GM12875 (cell line): ENCODE results near the gene EPHB4.
A peak's percentile ranks its signal among the peaks of the same experiment; 100 is the strongest.

ENCODE experiments used
- H3K4me3 ChIP-seq: one replicate; pipeline ENCODE4 v1.5.1; 2011; ENCODE audit warnings: low read depth, low read length, control low read depth
- TF ChIP-seq, protein P1 (sequence below): IDR thresholded peaks from 2 replicates; pipeline ENCODE4 v1.5.1; 2011; ENCODE audit warnings: low read depth, mild to moderate bottlenecking, control low read depth, inconsistent platforms, low read length, moderate library complexity, borderline replicate concordance; ENCODE audit not compliant: insufficient read depth

Gene EPHB4

DNA sequence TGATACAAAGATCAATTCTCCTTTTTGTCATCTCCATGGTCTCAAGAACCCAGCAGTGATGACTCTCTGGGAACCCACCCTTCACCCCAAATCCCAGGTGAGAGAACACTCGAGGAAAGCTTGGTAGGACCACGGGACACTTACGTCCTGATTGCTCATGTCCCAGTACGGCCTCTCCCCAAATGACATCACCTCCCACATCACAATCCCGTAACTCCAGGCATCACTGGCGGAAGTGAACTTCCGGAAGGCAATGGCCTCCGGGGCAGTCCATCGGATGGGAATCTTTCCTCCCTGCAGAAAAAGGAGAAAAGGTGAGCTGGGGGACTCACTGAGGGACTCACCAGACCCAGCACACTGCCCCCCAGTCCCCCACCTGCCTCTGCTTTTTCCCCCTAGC, 21.0 kb downstream of the EPHB4 start:
- TF ChIP-seq, protein P1, sequence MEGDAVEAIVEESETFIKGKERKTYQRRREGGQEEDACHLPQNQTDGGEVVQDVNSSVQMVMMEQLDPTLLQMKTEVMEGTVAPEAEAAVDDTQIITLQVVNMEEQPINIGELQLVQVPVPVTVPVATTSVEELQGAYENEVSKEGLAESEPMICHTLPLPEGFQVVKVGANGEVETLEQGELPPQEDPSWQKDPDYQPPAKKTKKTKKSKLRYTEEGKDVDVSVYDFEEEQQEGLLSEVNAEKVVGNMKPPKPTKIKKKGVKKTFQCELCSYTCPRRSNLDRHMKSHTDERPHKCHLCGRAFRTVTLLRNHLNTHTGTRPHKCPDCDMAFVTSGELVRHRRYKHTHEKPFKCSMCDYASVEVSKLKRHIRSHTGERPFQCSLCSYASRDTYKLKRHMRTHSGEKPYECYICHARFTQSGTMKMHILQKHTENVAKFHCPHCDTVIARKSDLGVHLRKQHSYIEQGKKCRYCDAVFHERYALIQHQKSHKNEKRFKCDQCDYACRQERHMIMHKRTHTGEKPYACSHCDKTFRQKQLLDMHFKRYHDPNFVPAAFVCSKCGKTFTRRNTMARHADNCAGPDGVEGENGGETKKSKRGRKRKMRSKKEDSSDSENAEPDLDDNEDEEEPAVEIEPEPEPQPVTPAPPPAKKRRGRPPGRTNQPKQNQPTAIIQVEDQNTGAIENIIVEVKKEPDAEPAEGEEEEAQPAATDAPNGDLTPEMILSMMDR = no peak

DNA sequence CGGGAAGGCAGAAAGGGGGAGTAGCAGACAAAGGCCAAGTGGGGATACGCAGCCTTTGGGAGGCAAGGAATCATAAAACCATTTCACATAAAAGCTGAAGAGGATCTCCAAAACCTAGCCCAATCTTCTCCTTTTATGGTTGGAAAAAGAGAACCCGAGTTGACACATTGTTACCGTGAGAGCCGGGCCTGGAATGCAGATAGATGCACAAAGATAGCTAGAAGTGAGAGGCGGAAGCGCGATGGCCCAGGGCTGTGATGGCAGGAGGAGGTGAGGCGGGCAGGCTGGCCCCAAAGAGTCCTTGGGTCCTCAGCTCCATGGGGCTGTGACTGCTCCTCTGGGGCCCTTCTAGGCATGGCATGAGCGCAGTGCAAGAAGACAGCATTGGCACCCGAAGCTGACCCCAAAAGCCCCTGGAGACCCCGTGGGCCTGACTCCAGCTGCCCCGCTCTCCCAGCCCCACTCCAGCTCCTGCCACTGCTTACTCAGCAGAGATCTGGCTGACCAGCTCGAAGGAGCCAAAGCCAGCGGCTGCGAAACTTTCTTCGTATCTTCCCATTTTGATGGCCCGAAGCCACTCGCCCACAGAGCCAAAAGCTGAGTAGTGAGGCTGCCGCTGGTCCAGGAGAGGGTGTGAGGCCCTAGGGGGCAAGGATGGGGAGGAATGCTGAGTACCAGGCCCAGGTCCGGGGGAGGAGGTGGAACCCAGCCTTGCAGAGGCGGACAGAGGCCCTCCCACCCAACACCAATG, 22.5 kb downstream of the EPHB4 start:
- TF ChIP-seq, protein P1 = no peak
- H3K4me3 ChIP-seq = no peak overlapping the region

More for the DNA sequence above, 21.0 kb downstream of the EPHB4 start:
- H3K4me3 ChIP-seq = no peak overlapping the region

DNA sequence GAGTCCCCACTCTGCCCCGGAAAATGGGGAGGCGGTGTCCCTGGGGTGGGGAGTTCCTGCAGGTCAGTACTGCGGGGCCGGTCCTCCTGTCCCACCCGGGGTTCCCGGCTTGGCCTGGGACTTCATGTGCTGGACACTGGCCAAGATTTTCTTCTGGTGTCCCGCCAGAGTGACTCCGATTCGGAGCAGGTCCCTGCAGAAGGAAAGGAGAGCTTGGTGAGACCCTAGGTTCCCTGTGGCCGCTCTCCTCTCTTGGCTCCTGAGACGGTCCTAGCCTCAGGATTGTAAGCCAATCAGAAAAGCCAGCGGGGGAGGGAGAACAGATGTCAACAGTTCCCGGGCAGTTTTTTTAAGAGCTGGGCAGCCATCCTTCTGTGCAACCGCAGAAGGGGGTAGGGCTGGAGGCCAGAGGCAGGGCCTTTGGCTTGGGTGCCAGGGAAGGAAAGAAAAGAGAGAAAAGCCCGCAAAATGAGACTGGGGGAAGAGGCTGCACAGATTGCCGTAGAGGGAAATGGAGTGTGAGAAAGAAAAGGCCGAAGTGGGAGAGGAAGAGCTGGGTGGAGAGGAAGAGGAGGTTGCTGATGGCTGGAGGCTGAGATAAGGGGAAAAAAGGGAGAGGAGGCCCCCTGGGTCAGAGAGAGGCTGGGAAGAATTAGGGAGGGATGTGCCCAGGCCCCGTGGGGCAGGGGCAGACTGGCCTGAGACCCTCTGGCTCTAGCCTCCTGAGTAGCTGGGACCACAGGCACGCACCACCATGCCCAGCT, 23.7 kb downstream of the EPHB4 start:
- peak overlapping the region; percentile 45 for H3K4me3 ChIP-seq
- TF ChIP-seq, protein P1 = no peak

DNA sequence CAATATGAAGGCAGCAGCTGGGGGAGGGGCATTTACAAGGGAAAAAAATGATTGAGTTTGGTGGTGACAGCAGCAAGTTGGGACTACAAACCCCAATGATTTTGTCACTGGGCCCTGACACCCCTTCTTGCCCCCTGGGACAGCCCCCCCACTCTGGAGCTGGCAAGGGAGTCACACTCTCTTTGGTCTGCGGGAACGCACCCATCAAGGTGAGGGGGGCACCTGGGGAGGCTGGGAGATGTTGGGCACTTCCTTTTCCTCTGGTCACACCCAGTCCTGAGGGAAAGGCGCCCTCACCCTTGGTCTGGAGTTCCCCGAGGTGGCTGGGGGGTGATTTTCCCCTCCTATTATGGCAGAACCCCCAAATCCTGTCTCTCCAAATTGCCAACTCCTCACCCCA, 24.4 kb downstream of the EPHB4 start:
- peak overlapping the region; percentile 45 for H3K4me3 ChIP-seq
- TF ChIP-seq, protein P1 = no peak

DNA sequence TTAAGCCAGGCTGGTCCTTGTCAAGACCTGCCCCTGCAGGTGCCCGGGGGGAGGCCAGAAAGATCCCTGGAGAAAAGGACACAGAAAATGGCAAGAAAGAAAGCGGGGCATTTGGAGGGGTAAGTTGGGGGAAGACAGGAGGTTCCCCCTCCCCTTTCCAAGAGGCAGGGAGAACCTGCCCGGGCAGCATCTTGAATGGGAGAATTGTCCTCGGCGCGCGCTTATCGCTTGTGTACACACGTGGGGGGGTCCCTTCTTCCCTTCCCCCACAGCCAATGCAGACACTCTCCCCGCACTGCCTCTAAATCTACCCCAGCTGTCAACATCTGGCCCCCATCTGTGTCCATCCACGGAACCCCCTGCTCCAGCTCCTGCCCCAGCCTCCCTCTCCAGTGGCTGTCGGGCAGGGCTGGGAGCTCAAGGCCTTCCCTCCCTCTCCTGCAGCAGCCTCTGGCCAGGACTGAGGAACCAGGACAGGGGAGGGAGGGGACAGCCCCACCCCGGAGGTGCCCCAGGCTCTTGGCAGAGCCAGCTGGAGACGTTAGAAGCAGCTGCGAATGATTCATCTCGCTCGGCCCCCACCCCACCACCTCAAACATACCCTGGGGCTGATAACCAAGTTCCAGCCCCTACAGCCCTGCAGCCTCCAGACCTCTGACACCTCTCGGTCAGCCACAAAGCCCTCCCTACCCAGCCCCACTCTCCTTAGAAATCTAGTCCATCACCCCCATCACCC, 25.3 kb downstream of the EPHB4 start:
- TF ChIP-seq, protein P1 = no peak
- no peak overlapping the region for H3K4me3 ChIP-seq

DNA sequence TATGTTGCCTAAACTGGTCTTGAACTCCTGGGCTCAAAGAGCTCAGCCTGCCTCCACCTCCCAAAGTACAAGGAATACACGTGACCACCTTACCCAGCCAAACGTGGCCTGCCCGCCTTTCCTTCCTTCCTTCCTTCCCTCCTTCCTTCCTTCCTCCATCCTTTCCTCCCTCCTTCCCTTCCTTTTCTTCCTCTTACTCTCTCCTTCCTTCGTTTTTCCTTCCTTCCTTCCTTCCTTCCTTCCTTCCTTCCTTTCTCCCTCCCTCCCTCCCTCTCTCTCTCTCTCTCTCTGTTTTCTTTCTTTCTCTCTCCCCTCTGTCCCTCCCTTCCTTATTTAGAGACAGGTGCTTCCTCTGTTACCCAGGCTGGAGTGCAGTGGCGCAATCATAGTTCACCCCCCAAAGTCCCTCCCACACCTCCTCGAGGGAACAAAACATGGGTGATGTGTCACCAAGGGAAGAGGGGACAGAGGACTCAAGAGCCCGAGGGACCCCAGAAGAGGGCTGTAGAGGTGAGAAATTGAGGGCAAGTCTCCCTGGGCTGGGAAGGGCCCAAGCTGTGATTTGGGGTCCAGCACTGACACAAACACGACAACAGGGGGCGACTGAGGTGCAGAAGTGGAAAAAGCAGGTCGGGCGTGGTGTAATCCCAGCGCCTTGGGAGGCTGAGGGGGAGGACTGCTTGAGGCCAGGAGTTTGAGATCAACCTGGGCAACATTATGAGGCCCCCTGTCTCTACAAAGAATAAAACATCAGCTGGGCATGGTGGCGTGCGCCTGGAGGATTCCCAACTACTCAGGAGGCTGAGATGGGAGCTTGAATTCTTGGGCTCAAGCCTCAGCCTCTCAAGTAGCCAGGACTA, 28.1 kb downstream of the EPHB4 start:
- H3K4me3 ChIP-seq = no peak overlapping the region
- TF ChIP-seq, protein P1 = peak; percentile 86
